ENCODE results near the gene TSPAN15.

TSPAN15 gene

DNA sequence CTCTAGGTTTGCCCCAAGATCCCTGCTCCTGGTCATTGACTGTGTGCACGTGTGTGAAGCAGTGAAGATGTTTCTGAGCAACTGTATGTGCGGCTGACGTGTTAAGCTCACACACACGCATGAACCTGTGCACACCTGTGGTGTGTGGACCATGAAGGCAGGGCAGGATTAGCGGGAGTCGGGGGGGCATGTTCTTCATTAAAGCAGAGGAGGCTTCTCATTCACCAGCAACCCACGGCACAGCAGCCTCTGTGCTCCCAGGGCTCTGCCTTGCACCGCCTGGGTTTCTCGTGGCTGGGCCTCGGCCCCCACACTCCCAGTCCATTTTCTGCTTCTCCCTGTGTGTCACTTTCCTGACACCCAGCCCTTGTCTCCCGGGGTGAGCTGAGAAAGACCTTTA lies 33.7 kb upstream of the TSPAN15 start:
- DNase-seq (ENCODE audit: low read depth in 2 of 2): no peak

DNA sequence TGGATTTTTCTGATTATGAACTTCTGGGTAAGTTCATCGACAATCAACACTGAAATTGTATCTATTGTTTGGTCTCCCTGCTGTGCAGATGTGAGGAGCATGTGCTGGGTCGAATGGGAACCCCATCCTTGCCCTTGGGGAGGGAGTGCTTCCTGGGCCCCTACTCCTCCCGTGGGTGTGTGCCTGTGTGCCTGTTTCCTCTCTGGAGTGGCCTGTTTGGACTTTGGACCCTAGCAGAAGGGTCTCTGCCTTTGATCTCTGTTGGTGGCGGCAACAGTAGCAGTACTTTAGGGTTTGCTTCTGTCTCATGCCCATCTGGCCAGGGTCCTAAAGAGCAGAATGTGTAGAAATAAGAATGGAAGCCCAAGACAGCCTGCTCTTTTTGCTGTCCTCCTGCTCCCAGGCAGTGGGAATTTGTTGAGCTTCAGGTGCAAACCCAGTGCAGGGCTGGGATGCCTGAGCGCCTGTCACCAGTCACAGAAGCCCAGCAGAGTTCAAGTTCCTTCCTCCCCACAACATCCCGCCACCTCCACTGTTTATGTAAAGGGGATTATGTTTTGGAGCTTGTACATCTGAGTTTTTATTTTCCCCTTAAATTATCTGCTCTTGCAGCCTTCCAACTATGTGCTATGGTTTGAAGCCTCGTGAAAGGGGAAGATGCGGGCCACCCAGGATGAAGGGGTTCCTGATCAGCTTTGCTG lies 33.1 kb upstream of the TSPAN15 start:
- DNase-seq (ENCODE audit: low read depth in 2 of 2): no peak

DNA sequence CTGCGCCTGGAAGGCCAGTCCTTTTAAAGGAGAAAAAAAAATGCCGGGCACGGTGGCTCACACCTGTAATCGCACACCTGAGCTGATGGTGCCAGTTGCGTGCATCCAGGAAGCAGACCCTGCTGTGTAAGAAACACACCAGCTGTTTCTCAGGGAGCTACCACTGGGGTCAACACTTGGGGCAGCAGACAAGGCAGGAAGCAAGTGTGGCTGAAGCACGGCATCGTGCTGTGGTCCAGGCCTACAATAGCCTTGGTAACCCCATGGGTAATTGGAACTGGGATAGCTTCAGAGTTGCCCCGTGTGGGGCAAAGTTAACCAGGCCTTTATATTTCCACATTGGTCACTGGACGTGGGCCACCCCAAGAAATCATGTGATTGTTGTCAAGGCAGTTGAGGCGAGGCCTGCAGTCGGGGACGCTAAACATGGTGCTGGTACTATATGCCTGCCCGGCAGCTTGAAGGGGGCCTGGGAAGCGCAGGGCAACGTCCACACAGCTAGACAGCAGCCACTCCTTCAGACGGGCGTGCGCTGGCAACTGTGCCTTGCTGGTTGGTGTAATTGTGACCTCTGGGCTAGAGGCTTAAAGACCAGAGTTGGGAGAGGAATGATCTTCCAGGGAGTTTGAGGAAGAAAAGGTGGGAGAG lies 32.0 kb upstream of the TSPAN15 start:
- no peak for DNase-seq (ENCODE audit: low read depth in 2 of 2)

DNA sequence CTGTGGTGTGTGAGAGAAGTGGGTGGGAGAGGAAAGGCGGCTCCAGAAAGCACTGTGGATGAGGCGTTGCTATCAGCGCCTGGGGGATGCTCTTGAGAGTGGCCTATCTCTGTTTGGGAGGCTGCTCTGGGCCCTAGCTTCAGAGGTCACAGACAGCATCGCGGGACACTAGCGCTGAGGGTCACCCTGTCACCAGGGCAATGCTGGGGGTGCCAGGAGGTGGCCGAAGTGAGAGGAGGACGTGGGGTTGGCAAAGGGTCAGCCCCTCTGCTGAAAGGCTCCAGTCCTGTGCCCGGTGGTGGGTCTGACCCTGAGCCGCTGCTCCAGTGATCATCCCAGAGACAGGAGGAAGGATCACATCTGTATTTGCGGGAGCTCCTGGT lies 31.5 kb upstream of the TSPAN15 start:
- DNase-seq (ENCODE audit: low read depth in 2 of 2): no peak

DNA sequence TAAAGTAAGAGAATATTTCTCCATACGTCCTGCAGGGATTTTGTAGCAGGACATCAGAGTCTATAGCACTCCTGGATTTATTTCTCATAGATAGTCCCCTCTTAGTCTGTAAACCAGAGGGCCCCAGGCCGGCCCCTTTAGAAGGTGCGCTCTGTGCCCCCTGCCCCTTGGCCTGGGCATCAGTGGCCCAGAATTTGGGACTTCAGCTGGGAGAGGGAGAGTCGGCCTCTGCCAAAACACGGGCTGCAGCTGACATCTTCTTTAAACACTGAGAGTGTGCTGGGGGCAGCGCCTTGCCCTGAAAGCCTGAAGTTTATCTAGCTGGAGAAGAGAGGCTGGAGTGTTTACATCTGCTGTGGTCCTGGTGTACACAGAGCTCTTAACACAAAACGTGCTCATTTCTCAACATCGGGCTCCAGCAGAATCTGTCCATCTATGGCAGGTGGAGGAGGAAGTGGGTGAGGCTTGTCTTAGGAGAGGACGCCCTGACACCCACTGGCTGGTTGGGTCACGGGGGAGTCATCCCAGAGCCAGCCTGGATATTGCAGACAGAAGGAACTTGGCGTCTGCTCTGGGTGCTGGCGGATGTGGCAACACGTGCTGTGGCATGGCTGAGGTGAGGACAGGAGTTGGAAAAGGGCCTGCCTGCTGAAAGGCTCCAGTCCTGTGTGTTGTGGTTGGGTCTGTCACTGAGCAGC lies 29.5 kb upstream of the TSPAN15 start:
- no peak for DNase-seq (ENCODE audit: low read depth in 2 of 2)

DNA sequence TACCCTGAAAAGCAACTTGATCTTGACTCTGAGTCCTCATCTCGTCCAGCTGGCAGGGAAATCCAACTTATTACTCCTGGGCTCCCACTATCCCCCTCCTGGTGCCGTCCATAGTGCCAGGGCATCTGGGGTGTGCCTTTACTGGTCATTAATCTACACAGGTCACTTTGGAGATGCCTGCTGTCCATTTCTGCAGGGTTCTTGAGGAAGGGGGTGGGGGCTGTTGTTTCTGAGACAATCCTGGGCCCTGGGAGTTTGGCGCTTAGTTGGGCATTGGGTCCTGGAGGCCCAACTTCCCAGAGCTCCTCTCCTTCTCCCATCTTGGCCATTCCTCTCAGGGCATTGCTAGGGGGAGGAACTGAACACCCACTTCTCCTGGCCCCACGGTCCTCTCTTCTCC lies 28.6 kb upstream of the TSPAN15 start:
- no peak for DNase-seq (ENCODE audit: low read depth in 2 of 2)

DNA sequence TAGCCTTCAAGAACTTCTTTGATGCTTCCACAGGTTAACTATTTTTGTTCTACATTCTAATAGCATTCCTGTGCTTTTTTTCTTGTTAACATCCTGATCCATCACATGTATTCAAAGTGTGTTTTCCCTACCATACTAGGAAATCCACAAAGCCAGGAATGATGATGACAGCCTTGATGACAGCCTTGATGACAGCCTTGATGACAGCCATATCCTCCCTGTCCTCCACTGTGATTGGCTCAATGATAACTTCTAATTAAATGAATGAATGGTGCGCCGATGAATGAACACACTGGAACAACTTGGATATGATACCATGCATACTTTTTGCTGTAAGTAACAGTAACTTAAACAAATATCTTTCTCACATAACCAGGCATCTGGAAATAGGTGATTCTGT lies 26.2 kb upstream of the TSPAN15 start:
- DNase-seq (ENCODE audit: low read depth in 2 of 2): no peak

DNA sequence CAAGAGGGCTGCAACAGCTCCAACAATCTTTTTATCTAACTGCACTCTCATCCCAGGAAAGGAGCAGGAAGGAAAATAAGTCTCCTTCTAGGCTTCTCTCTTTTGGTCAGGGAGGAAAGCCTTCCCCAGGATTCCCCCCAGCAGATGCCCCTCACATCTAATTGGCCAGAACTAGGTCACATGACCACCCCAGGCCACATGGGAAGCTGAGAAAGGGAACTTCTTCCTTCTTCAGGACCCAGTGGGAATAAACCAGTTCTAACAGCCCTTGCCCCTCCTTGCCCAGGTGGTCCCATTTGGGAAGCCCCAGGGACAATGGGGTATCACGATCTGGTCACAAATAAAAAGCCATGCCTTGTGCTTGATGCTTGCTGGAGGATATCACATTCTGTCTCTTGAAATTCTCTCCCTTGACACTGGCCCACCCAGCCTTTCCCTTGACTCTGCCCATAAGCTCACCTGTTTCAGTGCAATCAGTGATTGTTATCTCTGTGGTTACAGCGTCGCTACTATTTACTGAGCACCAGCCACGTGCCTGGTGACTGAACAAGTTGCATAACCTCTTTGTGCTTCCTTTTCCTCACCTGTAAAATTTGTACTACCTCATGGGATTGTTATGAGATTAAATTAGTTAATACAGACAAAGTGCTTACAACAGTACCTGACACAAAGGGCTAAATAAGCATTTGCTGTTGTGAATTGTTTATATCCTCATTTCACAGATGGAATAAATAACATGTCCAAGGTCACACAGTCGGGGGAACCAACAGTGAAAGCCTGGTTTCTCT lies 25.6 kb upstream of the TSPAN15 start:
- DNase-seq (ENCODE audit: low read depth in 2 of 2): no peak

DNA sequence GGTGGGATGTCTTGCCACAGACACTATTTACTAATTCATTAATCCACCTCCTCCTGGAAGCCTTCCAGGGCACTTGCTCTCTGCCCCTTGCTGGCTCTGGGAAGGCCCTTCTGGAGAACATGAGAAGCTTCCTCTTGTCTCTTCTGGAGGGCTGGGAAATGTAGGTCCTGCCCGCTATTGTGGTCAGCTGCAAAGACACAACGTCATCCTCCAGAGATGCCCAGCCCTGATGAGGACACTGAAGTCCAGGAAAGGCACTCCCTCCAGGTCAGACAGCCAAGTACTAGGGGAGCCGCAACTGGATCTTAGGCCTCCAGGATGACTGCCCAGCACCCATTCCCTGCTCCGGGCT lies 24.9 kb upstream of the TSPAN15 start:
- DNase-seq (ENCODE audit: low read depth in 2 of 2): no peak

DNA sequence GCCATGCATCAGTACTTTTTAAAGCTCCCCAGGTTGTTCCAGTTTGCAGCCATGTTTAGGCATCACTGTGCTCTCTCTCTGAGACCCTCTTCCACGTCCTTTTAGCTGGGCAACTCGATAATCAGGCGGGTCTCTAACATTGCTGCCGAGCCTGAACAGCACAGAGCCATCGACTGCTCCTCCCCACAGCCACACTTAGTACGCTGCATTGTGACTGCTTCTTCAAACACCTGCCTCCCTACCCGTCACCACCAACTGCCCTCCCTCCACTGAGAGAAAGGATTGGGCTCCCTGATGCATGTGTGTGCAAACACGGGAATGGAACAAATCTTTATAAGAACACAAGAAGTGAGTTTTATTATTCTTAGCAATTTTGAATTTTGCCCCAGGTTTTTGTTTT lies 23.1 kb upstream of the TSPAN15 start:
- no peak for DNase-seq (ENCODE audit: low read depth in 2 of 2)

DNA sequence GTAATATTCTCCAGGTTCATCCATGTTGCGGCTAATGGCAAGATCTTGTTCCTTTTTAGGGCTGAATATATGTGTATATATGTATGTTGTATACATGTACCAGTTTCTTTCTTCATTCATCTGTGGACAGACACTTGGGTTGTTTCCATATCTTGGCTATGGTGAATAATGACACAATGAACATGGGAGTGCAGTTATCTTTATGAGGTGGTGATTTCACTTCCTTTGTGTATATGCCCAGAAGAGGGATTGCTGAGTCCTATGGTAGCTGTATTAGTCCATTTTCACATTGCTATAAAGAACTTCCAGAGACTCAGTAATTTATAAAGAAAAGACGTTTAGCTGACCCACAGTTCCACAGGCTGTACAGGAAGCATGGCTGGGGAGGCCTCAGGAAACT lies 17.1 kb upstream of the TSPAN15 start:
- no peak for DNase-seq (ENCODE audit: low read depth in 2 of 2)

DNA sequence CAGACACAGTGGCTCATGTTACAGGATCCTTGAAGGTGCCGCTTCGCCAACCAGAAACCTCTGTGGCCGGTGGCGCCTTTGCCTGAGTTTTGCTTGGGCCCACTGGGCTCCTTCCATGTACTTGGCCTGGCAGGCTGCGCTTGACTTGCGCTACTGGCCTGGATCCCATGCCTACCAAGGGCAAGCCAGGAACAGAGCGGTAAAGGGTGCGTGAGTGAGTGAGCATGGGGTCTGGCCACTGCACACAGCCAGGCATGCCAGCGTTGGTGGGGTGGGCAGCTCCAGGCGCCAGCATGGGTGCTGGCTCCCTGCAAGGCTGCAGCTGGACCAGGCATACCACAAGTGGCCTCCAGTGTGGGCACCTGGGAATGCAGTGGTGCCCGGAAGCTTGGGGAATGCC lies 16.3 kb upstream of the TSPAN15 start:
- no peak for DNase-seq (ENCODE audit: low read depth in 2 of 2)

DNA sequence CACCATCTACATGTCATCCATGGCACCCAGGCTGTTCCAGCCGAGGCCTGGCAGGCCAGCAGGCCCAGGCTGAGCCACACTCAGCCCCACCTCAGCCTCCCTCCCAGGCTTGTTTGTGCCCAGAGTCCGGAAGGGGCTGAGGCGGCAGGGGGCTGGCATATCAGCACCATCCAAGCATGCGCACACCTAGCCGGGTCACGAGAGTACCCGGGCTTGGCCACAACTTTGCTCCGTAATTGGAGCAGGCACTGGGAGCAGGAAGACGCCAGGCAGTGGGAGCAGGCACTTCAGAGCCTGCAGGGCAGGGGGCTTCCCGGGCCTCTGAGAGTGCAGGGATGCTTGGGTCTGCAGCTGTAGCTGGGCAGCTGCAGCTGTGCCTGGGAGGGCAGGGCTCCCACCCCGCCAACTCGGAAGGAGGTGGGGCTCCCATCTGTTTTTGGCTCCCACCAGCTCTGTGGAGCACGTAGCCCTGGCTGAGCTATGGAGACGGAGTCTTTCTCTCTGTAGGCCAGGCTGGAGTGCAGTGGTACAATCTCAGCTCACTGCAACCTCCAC lies 15.2 kb upstream of the TSPAN15 start:
- no peak for DNase-seq (ENCODE audit: low read depth in 2 of 2)

DNA sequence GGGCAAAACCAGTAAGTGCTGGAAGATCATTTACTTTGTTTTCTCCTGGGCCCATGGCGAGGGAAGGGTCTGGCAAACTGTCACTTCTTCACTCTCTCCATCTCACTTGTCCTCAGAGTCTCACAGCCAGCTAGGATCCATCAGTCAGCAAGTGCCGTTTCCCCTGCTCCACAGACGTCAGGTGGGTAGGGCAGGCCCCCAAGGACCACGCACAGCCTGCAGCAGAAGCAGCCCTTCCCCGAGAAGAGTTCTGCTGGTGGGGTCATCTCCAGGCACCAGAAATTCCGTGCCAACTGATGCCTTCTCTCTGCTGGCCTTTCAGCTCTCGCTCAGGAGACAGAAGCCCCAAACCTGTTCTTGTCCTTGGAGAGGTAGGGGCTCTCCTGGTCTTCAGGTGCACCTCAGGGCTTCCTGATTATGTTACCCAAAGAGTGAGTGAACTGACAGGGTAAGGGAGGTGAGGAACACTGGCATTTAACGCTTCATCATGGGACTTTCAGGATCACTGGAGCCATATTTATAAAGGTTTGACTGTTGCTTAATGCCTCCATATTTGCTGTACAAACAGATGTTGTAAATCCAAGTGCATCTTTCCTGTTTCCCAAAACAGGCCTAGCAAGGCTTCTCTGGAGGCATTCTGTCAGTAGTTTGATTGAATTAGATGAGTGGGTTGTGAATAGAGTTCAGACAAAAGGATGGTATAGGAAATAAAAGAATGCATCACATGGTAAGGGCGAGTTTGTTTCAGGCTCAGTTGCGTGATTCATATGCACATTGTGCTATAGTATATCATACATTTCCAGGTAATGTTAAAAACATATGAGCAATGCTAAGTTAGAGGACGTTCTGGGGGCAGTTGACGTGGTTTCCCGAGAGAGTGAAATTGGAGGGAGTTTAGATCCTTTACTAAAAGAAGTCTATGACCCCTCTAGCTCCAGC lies 13.7 kb upstream of the TSPAN15 start:
- no peak for DNase-seq (ENCODE audit: low read depth in 2 of 2)

DNA sequence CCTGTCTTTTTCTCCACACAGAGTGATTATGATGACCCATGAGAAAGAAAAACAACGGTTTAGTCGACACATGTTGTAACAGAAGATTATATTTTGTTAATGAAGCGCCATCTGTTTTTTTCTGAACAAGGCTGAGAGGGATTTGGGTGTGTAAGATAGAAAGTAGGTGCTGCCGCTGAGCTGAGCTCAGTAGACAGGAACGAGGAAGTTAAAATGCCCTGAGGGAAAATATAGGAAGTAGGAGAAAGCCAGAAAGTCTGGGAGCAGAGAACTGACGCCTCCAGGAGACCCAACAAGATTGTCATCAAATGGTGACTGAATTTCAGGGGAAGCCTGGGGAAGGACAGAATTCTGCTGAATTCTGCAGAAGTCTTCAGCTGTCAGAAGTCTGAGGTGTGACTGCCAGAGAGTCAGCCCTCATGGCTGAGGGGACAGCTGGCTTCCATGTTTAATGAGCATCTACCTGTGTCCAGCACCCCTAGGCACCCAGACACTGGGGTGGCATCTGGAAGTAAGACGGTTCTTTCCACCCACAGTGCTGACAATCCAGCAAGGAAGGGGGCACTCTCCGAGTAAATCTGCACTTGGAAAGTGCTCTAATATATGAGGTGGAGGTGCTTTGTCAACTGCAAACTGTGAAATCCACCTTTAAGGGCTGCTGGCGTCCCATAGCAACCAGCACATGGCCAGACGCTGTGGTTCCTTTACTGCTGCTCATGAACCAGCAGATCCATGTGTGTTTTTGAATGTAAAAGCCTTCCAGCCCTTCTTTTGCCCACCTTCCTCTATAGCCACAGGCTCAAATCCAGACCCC lies 12.5 kb upstream of the TSPAN15 start:
- no peak for DNase-seq (ENCODE audit: low read depth in 2 of 2)

DNA sequence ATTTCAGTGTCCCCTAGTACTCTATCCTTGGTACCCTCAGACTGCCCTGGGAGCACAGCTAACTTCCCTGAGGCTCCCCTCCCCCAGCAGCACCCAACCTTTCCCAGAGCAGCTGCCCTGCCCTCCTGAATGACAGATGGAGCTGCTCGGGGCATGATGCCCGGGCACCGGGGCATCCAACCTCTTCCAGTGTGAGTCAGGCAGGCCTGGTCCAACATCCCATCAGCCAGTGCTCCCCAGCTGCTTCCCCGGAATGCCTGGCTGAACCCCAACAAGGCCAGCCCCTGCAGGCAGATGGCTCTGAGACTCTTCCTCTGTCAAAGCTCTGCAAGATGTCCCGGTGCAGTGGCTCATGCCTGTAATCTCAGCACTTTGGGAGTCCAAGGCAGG lies 11.9 kb upstream of the TSPAN15 start:
- no peak for DNase-seq (ENCODE audit: low read depth in 2 of 2)

DNA sequence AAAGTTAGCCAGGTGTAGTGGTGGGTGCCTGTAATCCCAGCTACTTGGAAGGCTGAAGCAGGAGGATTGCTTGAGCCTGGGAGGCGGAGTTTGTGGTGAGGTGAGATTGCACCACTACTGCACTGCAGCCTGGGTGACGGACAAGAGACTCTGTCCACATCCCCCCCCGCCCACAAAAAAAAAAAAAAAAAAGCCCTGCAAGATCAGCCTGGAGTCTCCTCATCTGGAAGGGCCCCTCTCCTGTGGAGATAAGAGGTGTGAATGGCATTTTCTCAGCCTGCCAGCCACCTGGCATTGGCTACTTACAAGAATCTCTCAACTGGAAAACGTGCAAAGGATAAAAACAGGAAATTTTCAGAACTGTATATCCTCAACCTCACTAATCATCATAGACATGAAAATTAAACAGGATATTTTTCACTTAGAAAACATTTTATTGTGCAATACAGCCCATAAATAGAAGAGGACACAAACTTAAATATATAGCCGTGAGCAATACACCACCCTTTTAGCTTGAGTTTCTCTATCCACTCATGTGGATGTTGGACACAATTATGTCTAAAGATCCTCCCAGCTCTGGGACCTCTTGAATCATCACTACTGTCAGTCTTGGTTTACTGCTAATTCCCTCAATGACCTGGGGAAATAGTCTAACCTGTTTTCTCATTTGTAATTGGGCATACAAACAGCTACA lies 11.3 kb upstream of the TSPAN15 start:
- no peak for DNase-seq (ENCODE audit: low read depth in 2 of 2)

DNA sequence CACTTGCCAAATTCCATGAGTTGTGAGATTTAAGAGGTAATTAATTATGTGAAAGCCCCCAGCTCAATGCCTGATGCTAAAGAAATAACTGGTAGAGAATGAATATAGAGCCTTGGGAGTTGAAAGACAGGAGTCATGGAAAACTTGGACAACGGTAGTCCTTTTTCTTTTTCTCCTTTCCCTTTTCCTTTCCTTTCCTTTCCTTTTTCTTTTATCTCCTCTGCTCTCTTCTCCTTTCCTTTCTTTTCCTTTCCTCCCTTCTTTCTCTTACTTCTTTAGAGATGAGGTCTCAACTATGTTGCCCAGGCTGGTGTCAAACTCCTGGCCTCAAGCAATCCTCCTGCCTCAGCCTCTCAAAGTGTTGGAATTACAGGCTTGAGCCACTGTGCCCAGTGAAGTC lies 7.9 kb upstream of the TSPAN15 start:
- no peak for DNase-seq (ENCODE audit: low read depth in 2 of 2)

DNA sequence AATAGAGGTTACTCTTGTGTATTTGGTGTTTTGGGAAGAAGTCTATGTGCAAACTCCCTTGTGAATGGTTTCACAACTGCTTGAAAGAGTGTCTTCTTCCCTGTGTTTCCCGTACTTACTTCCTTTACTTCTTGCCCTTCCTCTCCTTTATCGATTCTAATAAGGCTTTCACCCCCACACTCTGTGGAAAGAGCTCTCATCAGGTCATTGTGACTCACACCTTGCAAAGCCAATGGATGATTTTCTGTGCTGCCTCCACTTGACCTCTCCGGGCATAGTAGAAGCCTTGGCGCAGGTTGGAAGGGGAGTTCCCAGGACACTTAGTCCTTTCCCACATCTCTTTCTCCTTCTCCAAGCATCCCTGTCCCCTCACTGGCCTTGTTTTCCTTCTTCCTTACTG lies 6.2 kb upstream of the TSPAN15 start:
- no peak for DNase-seq (ENCODE audit: low read depth in 2 of 2)

DNA sequence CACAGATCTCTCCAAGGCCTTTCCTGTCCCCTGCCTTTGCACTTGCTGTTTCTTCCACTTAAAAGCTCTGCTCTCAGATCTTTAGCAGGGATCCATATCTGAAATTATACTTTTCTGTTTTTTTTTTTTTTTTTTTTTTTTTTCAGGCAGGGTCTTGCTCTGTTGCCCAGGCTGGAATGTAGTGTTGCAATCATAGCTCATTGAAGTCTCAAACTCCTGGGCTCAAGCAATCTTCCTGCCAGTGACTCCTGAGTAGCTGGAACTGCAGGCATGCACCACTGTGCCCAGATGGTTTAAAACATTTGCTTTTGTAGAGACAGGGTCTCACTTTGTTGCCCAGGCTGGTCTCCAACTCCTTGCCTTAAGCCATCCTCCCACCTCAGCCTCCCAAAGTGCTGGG lies 5.0 kb upstream of the TSPAN15 start:
- DNase-seq (ENCODE audit: low read depth in 2 of 2): no peak
